Measurements from ENCODE around the gene SGTA.

Gene SGTA

DNA sequence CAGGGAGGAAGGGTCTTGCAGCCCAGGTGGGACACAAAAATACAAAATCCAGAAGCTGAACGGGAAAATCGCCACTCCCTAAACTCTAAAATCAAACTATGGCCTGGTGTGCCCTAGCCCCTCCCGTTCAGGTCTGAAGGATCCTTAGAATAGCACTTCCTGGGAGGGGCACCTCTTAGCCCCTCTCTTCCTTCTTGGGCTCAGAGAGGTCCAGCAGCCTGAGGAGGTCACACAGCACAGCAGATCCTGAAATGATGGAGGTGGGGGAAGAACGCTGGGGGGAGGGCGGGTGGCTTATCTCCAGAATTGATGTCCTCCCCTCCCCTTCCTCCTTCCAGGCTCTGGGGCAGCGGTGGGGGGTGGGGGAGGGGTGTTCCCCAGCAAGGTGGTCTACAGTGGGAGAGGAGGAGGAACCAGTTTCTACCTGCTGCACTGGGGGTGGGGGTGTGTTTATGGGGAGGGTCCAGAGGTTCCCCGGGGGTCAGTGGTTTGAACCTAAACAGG is 63.8 kb downstream of the SGTA start:
- no peak for DNase-seq (ENCODE audit: low spot score)
- ATAC-seq (ENCODE audit: low read depth): no peak
- Histone ChIP-seq H3K4me3 (ENCODE audit: severe bottlenecking) (no peak overlapping the region), H3K4me1 (ENCODE audit: insufficient read depth, poor library complexity, severe bottlenecking) (no peaks in the 10 kb centered on the region), H3K36me3 (ENCODE audit: low read depth) (no peaks in the 10 kb centered on the region), H3K27ac (ENCODE audit: poor library complexity, severe bottlenecking) (no peak overlapping the region), H3K9me3 (ENCODE audit: severe bottlenecking) (peaks cover 4% of the 10 kb centered on the region), H3K27me3 (ENCODE audit: insufficient read depth, poor library complexity, severe bottlenecking) (peaks cover 22% of the 10 kb centered on the region)
- TF ChIP-seq CTCF (IDR thresholded peaks at IDR 0.05; ENCODE audit: poor library complexity, severe bottlenecking): no peak

GRCh38 chr19:2717638-2718541 is 65.2 kb downstream of the SGTA start:
- no peak for DNase-seq (ENCODE audit: low spot score)
- H3K4me3 ChIP-seq (ENCODE audit: severe bottlenecking): no peak overlapping the region
- no peak for ATAC-seq (ENCODE audit: low read depth)

GRCh38 chr19:2716722-2717637 is 66.1 kb downstream of the SGTA start:
- TF ChIP-seq CTCF (IDR thresholded peaks at IDR 0.05; ENCODE audit: poor library complexity, severe bottlenecking): no peak
- Histone ChIP-seq H3K36me3 (ENCODE audit: low read depth) (no peaks in the 10 kb centered on the region), H3K9me3 (ENCODE audit: severe bottlenecking) (peaks cover 4% of the 10 kb centered on the region), H3K4me3 (ENCODE audit: severe bottlenecking) (no peak overlapping the region), H3K27ac (ENCODE audit: poor library complexity, severe bottlenecking) (no peak overlapping the region), H3K4me1 (ENCODE audit: insufficient read depth, poor library complexity, severe bottlenecking) (no peaks in the 10 kb centered on the region), H3K27me3 (ENCODE audit: insufficient read depth, poor library complexity, severe bottlenecking) (peaks cover 17% of the 10 kb centered on the region)
- DNase-seq (ENCODE audit: low spot score) (no peak), ATAC-seq (ENCODE audit: low read depth) (no peak)

More at GRCh38 chr19:2717638-2718541, 65.2 kb downstream of the SGTA start:
- H3K4me1 ChIP-seq (ENCODE audit: insufficient read depth, poor library complexity, severe bottlenecking): no peaks in the 10 kb centered on the region
- H3K36me3 ChIP-seq (ENCODE audit: low read depth): no peaks in the 10 kb centered on the region
- H3K9me3 ChIP-seq (ENCODE audit: severe bottlenecking): peaks cover 4% of the 10 kb centered on the region
- peaks cover 22% of the 10 kb centered on the region for H3K27me3 ChIP-seq (ENCODE audit: insufficient read depth, poor library complexity, severe bottlenecking)
- no peak for TF ChIP-seq CTCF (IDR thresholded peaks at IDR 0.05; ENCODE audit: poor library complexity, severe bottlenecking)
- no peak overlapping the region for H3K27ac ChIP-seq (ENCODE audit: poor library complexity, severe bottlenecking)

GRCh38 chr19:2716275-2716650 is 66.8 kb downstream of the SGTA start:
- Histone ChIP-seq H3K36me3 (ENCODE audit: low read depth) (no peaks in the 10 kb centered on the region), H3K27ac (ENCODE audit: poor library complexity, severe bottlenecking) (no peak overlapping the region), H3K9me3 (ENCODE audit: severe bottlenecking) (peaks cover 4% of the 10 kb centered on the region), H3K27me3 (ENCODE audit: insufficient read depth, poor library complexity, severe bottlenecking) (peaks cover 11% of the 10 kb centered on the region), H3K4me1 (ENCODE audit: insufficient read depth, poor library complexity, severe bottlenecking) (no peaks in the 10 kb centered on the region), H3K4me3 (ENCODE audit: severe bottlenecking) (no peak overlapping the region)
- DNase-seq (ENCODE audit: low spot score): no peak
- TF ChIP-seq CTCF (IDR thresholded peaks at IDR 0.05; ENCODE audit: poor library complexity, severe bottlenecking): no peak
- ATAC-seq (ENCODE audit: low read depth): no peak

Measured in RWPE2 (cell line).